ENCODE data around the gene SLC22A7. TPM values are rescaled to one million over a fixed set of nuclear protein-coding genes. Genes with fewer than 3 reads are reported as not detected.

Gene SLC22A7
- polyA plus RNA-seq, 1 donor (not counting 4 experiments of a cell fraction or from before 2014, with no cell fraction given): not detected

DNA sequence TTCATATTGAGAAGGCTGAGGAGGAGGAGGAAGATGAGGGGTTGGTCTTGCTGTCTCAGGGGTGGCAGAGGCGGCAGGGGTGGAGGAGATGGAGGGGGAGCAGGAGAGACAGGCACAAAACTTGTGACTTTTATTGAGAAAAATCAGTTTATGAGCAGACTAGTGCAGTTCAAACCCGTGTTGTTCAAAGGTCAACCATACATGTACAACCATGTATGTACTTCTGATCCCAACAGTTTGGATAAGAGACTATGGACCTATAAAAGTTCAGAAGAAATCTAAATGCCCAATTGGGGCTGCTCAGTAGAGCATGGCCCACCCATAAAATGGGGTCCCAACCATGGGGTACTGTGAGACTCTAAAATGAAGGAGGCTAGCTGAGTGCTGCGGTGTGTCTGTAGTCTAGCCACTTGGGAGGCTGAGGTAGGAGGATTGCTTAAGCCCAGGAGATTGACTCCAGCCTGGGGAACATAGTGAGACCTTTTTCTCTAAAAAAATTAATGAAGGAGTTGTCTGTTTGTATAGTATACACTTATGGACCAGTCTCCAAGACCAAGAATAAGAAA is 7.6 kb upstream of the SLC22A7 start:
- H3K9me3 ChIP-seq (ENCODE audit: control insufficient read depth, low read depth, low read length): no peaks in the 10 kb centered on the region
- H3K4me1 ChIP-seq (ENCODE audit: control insufficient read depth, extremely low read depth, insufficient read depth, low read length): no peaks in the 10 kb centered on the region
- no peak for FAIRE-seq
- TF ChIP-seq EZH2 (IDR thresholded peaks at IDR 0.05; ENCODE audit: low read length): no peak
- TF ChIP-seq, protein P1, sequence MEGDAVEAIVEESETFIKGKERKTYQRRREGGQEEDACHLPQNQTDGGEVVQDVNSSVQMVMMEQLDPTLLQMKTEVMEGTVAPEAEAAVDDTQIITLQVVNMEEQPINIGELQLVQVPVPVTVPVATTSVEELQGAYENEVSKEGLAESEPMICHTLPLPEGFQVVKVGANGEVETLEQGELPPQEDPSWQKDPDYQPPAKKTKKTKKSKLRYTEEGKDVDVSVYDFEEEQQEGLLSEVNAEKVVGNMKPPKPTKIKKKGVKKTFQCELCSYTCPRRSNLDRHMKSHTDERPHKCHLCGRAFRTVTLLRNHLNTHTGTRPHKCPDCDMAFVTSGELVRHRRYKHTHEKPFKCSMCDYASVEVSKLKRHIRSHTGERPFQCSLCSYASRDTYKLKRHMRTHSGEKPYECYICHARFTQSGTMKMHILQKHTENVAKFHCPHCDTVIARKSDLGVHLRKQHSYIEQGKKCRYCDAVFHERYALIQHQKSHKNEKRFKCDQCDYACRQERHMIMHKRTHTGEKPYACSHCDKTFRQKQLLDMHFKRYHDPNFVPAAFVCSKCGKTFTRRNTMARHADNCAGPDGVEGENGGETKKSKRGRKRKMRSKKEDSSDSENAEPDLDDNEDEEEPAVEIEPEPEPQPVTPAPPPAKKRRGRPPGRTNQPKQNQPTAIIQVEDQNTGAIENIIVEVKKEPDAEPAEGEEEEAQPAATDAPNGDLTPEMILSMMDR (optimal IDR thresholded peaks at IDR 0.05 in 1 of 3, IDR thresholded peaks at IDR 0.05 in 1 of 3, conservative IDR thresholded peaks at IDR 0.05 in 1 of 3; ENCODE audit: extremely low read depth in 1 of 3, insufficient read depth in 2 of 3, low read length in 3 of 3): no peak
- no peak for DNase-seq (ENCODE audit: low read depth, low spot score)
- H4K20me1 ChIP-seq (ENCODE audit: control insufficient read depth, extremely low read depth, insufficient read depth, low read length): no peaks in the 10 kb centered on the region
- no peak overlapping the region for H3K4me2 ChIP-seq (ENCODE audit: control insufficient read depth, extremely low read depth, insufficient read depth, low read depth, low read length)
- no peak overlapping the region for H3K27ac ChIP-seq (ENCODE audit: control insufficient read depth, insufficient read depth, low read length)
- no peaks in the 10 kb centered on the region for H3K79me2 ChIP-seq (ENCODE audit: control insufficient read depth, insufficient read depth, low read length)
- dilution Hi-C loops (cut with MboI; ENCODE audit: extremely low pct_ligation_motif_present, low sequenced_read_pairs): no loop called here
- peaks cover 23% of the 10 kb centered on the region for H3K27me3 ChIP-seq (ENCODE audit: control insufficient read depth, extremely low read depth, insufficient read depth, low read length)
- no peaks in the 10 kb centered on the region for H3K9me1 ChIP-seq (ENCODE audit: control insufficient read depth, extremely low read depth, insufficient read depth, low read length)
- no peak overlapping the region for H2AFZ ChIP-seq (ENCODE audit: control insufficient read depth, low read length)
- no peaks in the 10 kb centered on the region for H3K36me3 ChIP-seq (ENCODE audit: control insufficient read depth in 2 of 2, extremely low read depth in 1 of 2, insufficient read depth in 2 of 2, low read length in 2 of 2)
- H3K4me3 ChIP-seq (ENCODE audit: control insufficient read depth in 2 of 3, extremely low read depth in 1 of 3, insufficient read depth in 2 of 3, low read depth in 1 of 3, low read length in 3 of 3): no peak overlapping the region
- H3K9ac ChIP-seq (ENCODE audit: control insufficient read depth, extremely low read depth, insufficient read depth, low read length): no peak overlapping the region

DNA sequence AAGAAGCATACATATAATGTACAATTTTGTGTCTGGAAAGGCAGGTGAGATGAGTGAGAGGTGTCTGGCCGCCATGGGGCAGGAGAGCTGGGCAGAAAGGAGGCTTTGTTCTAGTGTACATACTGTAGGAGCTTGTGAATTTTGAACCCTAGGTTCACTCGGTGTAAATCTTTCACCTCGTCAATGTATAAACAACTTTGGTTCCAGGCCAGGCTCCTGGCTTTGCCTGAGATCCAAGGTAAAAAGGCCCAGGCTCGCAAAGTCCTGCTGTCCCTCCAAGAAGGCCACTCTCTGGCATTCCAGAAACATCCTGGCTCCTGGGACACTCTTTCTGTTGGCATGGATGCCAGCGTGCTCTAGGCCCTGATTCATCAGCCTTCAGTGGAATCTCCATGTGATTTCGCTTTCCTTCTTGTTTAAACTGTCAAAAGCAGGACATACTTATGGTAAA is 7.1 kb upstream of the SLC22A7 start:
- H4K20me1 ChIP-seq (ENCODE audit: control insufficient read depth, extremely low read depth, insufficient read depth, low read length): no peaks in the 10 kb centered on the region
- dilution Hi-C loops (cut with MboI; ENCODE audit: extremely low pct_ligation_motif_present, low sequenced_read_pairs): no loop called here
- no peaks in the 10 kb centered on the region for H3K4me1 ChIP-seq (ENCODE audit: control insufficient read depth, extremely low read depth, insufficient read depth, low read length)
- no peaks in the 10 kb centered on the region for H3K36me3 ChIP-seq (ENCODE audit: control insufficient read depth in 2 of 2, extremely low read depth in 1 of 2, insufficient read depth in 2 of 2, low read length in 2 of 2)
- no peaks in the 10 kb centered on the region for H3K79me2 ChIP-seq (ENCODE audit: control insufficient read depth, insufficient read depth, low read length)
- no peaks in the 10 kb centered on the region for H3K9me1 ChIP-seq (ENCODE audit: control insufficient read depth, extremely low read depth, insufficient read depth, low read length)
- no peak for DNase-seq (ENCODE audit: low read depth, low spot score)
- no peak overlapping the region for H3K4me3 ChIP-seq (ENCODE audit: control insufficient read depth in 2 of 3, extremely low read depth in 1 of 3, insufficient read depth in 2 of 3, low read depth in 1 of 3, low read length in 3 of 3)
- no peak for FAIRE-seq
- H3K9ac ChIP-seq (ENCODE audit: control insufficient read depth, extremely low read depth, insufficient read depth, low read length): no peak overlapping the region
- H3K27me3 ChIP-seq (ENCODE audit: control insufficient read depth, extremely low read depth, insufficient read depth, low read length): peaks cover 18% of the 10 kb centered on the region
- no peak overlapping the region for H3K27ac ChIP-seq (ENCODE audit: control insufficient read depth, insufficient read depth, low read length)
- H2AFZ ChIP-seq (ENCODE audit: control insufficient read depth, low read length): no peak overlapping the region
- no peaks in the 10 kb centered on the region for H3K9me3 ChIP-seq (ENCODE audit: control insufficient read depth, low read depth, low read length)
- no peak overlapping the region for H3K4me2 ChIP-seq (ENCODE audit: control insufficient read depth, extremely low read depth, insufficient read depth, low read depth, low read length)
- TF ChIP-seq, protein P1 (optimal IDR thresholded peaks at IDR 0.05 in 1 of 3, IDR thresholded peaks at IDR 0.05 in 1 of 3, conservative IDR thresholded peaks at IDR 0.05 in 1 of 3; ENCODE audit: extremely low read depth in 1 of 3, insufficient read depth in 2 of 3, low read length in 3 of 3): no peak
- TF ChIP-seq EZH2 (IDR thresholded peaks at IDR 0.05; ENCODE audit: low read length): no peak
